ENCODE results near the gene BIN2. TPM values are rescaled to one million over a fixed set of nuclear protein-coding genes. Genes with fewer than 3 reads are reported as not detected.

Gene BIN2
- polyA plus RNA-seq, 4 donors = 1.7 to 5.1 (median 2.9) TPM

Other genes starting within 250 kb of the BIN2 start
- 10 to 100 TPM; 35.9 to 39.5 (median 38.5) TPM for gene CSRNP2, start 240.6 kb downstream of the BIN2 start, polyA plus RNA-seq (ENCODE audit: insufficient read length in 4 of 4)
- 10 to 100 TPM; 51.9 to 65.2 (median 62.0) TPM for gene TFCP2, start 151.0 kb downstream of the BIN2 start, polyA plus RNA-seq (ENCODE audit: insufficient read length in 4 of 4)
- gene POU6F1, start 106.1 kb downstream of the BIN2 start, polyA plus RNA-seq (ENCODE audit: insufficient read length in 4 of 4) = 10 to 100 TPM in 1 of 4 donors, 1 to 10 TPM in 3; 7.8 to 11.1 (median 9.1) TPM
- gene DAZAP2, start 85.3 kb downstream of the BIN2 start, polyA plus RNA-seq (ENCODE audit: insufficient read length in 4 of 4) = 100 to 1,000 TPM; 284 to 334 (median 311) TPM
- gene SMAGP, start 53.8 kb downstream of the BIN2 start, polyA plus RNA-seq (ENCODE audit: insufficient read length in 4 of 4) = 10 to 100 TPM; 19.9 to 26.1 (median 22.0) TPM
- not detected for gene CELA1, start 22.5 kb upstream of the BIN2 start, polyA plus RNA-seq (ENCODE audit: insufficient read length in 4 of 4)
- gene GALNT6, start 67.2 kb upstream of the BIN2 start, polyA plus RNA-seq (ENCODE audit: insufficient read length in 4 of 4) = 1 to 10 TPM; 5.0 to 6.9 (median 5.8) TPM
- 1 to 10 TPM; 3.2 to 3.8 (median 3.5) TPM for gene SLC4A8, start 100.7 kb upstream of the BIN2 start, polyA plus RNA-seq (ENCODE audit: insufficient read length in 4 of 4)